IPS-18a (cell line): ENCODE data around the gene HS3ST5.

ENCODE experiments used
- H3K27ac ChIP-seq: one replicate; pipeline ENCODE4 v1.5.1; 2013; ENCODE audit warnings: low read length
- H3K27me3 ChIP-seq: one replicate; pipeline ENCODE4 v1.6.1; 2013; ENCODE audit warnings: mild to moderate bottlenecking, low read length; ENCODE audit not compliant: control insufficient read depth, insufficient read depth
- H3K36me3 ChIP-seq: one replicate; pipeline ENCODE4 v1.6.1; 2013; ENCODE audit warnings: low read depth, low read length; ENCODE audit not compliant: control insufficient read depth
- H3K4me1 ChIP-seq: one replicate; pipeline ENCODE4 v1.6.1; 2013; ENCODE audit warnings: low read depth, low read length; ENCODE audit not compliant: control insufficient read depth
- H3K4me3 ChIP-seq: one replicate; pipeline ENCODE4 v1.5.1; 2013; ENCODE audit warnings: low read length
- H3K9ac ChIP-seq: one replicate; pipeline ENCODE4 v1.6.1; 2013; ENCODE audit warnings: mild to moderate bottlenecking, low read length, moderate library complexity
- H3K9me3 ChIP-seq: one replicate; pipeline ENCODE4 v1.6.1; 2013; ENCODE audit warnings: low read depth, low read length; ENCODE audit not compliant: control insufficient read depth

Gene HS3ST5

GRCh38 chr6:114271405-114271804 lies 71.4 kb downstream of the HS3ST5 start:
- H3K4me3 ChIP-seq = no peak overlapping the region
- no peak overlapping the region for H3K27ac ChIP-seq
- H3K27me3 ChIP-seq = no peaks in the 10 kb centered on the region

GRCh38 chr6:114267897-114268296 lies 74.9 kb downstream of the HS3ST5 start:
- Histone ChIP-seq H3K27me3 (no peaks in the 10 kb centered on the region), H3K4me1 (no peaks in the 10 kb centered on the region), H3K27ac (no peak overlapping the region), H3K9me3 (no peaks in the 10 kb centered on the region), H3K4me3 (no peak overlapping the region), H3K9ac (no peak overlapping the region), H3K36me3 (no peaks in the 10 kb centered on the region)

More at GRCh38 chr6:114271405-114271804, 71.4 kb downstream of the HS3ST5 start:
- no peaks in the 10 kb centered on the region for H3K36me3 ChIP-seq
- H3K4me1 ChIP-seq = no peaks in the 10 kb centered on the region
- no peaks in the 10 kb centered on the region for H3K9me3 ChIP-seq
- no peak overlapping the region for H3K9ac ChIP-seq

GRCh38 chr6:114260810-114261209 lies 82.0 kb downstream of the HS3ST5 start:
- no peaks in the 10 kb centered on the region for H3K36me3 ChIP-seq
- H3K9ac ChIP-seq = no peak overlapping the region
- no peaks in the 10 kb centered on the region for H3K4me1 ChIP-seq
- H3K9me3 ChIP-seq = no peaks in the 10 kb centered on the region
- no peak overlapping the region for H3K27ac ChIP-seq
- no peaks in the 10 kb centered on the region for H3K27me3 ChIP-seq
- H3K4me3 ChIP-seq = no peak overlapping the region

- no peak overlapping the region for H3K9ac ChIP-seq
- no peaks in the 10 kb centered on the region for H3K27me3 ChIP-seq
- H3K4me3 ChIP-seq = no peak overlapping the region
- peaks cover 1% of the 10 kb centered on the region for H3K4me1 ChIP-seq
- H3K9me3 ChIP-seq = peaks cover 7% of the 10 kb centered on the region
- H3K36me3 ChIP-seq = no peaks in the 10 kb centered on the region
- H3K27ac ChIP-seq = no peak overlapping the region
Measured at GRCh38 chr6:114258376-114258775, 84.4 kb downstream of the HS3ST5 start.

GRCh38 chr6:114253431-114253830 lies 89.4 kb downstream of the HS3ST5 start:
- H3K4me3 ChIP-seq = no peak overlapping the region
- H3K36me3 ChIP-seq = no peaks in the 10 kb centered on the region
- H3K9ac ChIP-seq = no peak overlapping the region
- H3K27ac ChIP-seq = no peak overlapping the region
- peaks cover 7% of the 10 kb centered on the region for H3K9me3 ChIP-seq
- no peaks in the 10 kb centered on the region for H3K27me3 ChIP-seq
- peaks cover 3% of the 10 kb centered on the region for H3K4me1 ChIP-seq

- no peak overlapping the region for H3K4me3 ChIP-seq
- H3K27ac ChIP-seq = no peak overlapping the region
- no peaks in the 10 kb centered on the region for H3K9me3 ChIP-seq
- no peaks in the 10 kb centered on the region for H3K36me3 ChIP-seq
- H3K4me1 ChIP-seq = peaks cover 3% of the 10 kb centered on the region
- no peaks in the 10 kb centered on the region for H3K27me3 ChIP-seq
- no peak overlapping the region for H3K9ac ChIP-seq
Measured at GRCh38 chr6:114249522-114249921, 93.3 kb downstream of the HS3ST5 start.

GRCh38 chr6:114247101-114247500 lies 95.7 kb downstream of the HS3ST5 start:
- Histone ChIP-seq H3K27ac (no peak overlapping the region), H3K9ac (no peak overlapping the region), H3K27me3 (no peaks in the 10 kb centered on the region), H3K9me3 (no peaks in the 10 kb centered on the region), H3K4me1 (no peaks in the 10 kb centered on the region), H3K4me3 (no peak overlapping the region), H3K36me3 (no peaks in the 10 kb centered on the region)

GRCh38 chr6:114240796-114241195 lies 102.0 kb downstream of the HS3ST5 start:
- no peak overlapping the region for H3K27ac ChIP-seq
- no peaks in the 10 kb centered on the region for H3K36me3 ChIP-seq
- no peaks in the 10 kb centered on the region for H3K9me3 ChIP-seq
- no peak overlapping the region for H3K4me3 ChIP-seq
- H3K4me1 ChIP-seq = no peaks in the 10 kb centered on the region
- no peaks in the 10 kb centered on the region for H3K27me3 ChIP-seq
- H3K9ac ChIP-seq = no peak overlapping the region

- H3K36me3 ChIP-seq = no peaks in the 10 kb centered on the region
Measured at GRCh38 chr6:114228675-114229074, 114.1 kb downstream of the HS3ST5 start.

GRCh38 chr6:114227944-114228468 lies 114.8 kb downstream of the HS3ST5 start:
- peaks cover 4% of the 10 kb centered on the region for H3K4me1 ChIP-seq
- H3K4me3 ChIP-seq = no peak overlapping the region
- H3K27ac ChIP-seq = no peak overlapping the region
- H3K9ac ChIP-seq = no peak overlapping the region
- H3K27me3 ChIP-seq = no peaks in the 10 kb centered on the region
- H3K36me3 ChIP-seq = no peaks in the 10 kb centered on the region
- H3K9me3 ChIP-seq = no peaks in the 10 kb centered on the region

More at GRCh38 chr6:114228675-114229074, 114.1 kb downstream of the HS3ST5 start:
- Histone ChIP-seq H3K27ac (no peak overlapping the region), H3K4me1 (peaks cover under 1% of the 10 kb centered on the region), H3K4me3 (no peak overlapping the region), H3K27me3 (no peaks in the 10 kb centered on the region), H3K9ac (no peak overlapping the region), H3K9me3 (no peaks in the 10 kb centered on the region)

- no peak overlapping the region for H3K4me3 ChIP-seq
- no peaks in the 10 kb centered on the region for H3K36me3 ChIP-seq
- H3K9ac ChIP-seq = no peak overlapping the region
- no peak overlapping the region for H3K27ac ChIP-seq
- no peaks in the 10 kb centered on the region for H3K9me3 ChIP-seq
- H3K4me1 ChIP-seq = peaks cover 4% of the 10 kb centered on the region
- H3K27me3 ChIP-seq = no peaks in the 10 kb centered on the region
Measured at GRCh38 chr6:114220241-114220640, 122.6 kb downstream of the HS3ST5 start.

GRCh38 chr6:114218437-114219340 lies 124.1 kb downstream of the HS3ST5 start:
- Histone ChIP-seq H3K4me3 (no peak overlapping the region), H3K9me3 (no peaks in the 10 kb centered on the region), H3K9ac (no peak overlapping the region), H3K27ac (no peak overlapping the region), H3K27me3 (no peaks in the 10 kb centered on the region), H3K4me1 (peaks cover 4% of the 10 kb centered on the region), H3K36me3 (no peaks in the 10 kb centered on the region)
